HG03045 (cell line): Measurements from ENCODE around the gene NACC1.

Experiments used
- ATAC-seq: cut with Tn5 transposase; IDR thresholded peaks from one replicate; pipeline ENCODE4 v1.9.1; 2021; ENCODE audit warnings: mild to moderate bottlenecking, moderate library complexity; ENCODE audit not compliant: unreplicated experiment

NACC1 gene

GRCh38 chr19:13087795-13088537, 30.1 kb upstream of the NACC1 start:
- no peak for ATAC-seq

- no peak for ATAC-seq
These were observed 28.8 kb upstream of the NACC1 start for GRCh38 chr19:13089139-13089856.

GRCh38 chr19:13089857-13090507, 28.1 kb upstream of the NACC1 start:
- ATAC-seq, result no peak

- ATAC-seq, result no peak
These were observed 27.4 kb upstream of the NACC1 start for GRCh38 chr19:13090511-13091231.

GRCh38 chr19:13091400-13092157, 26.5 kb upstream of the NACC1 start:
- ATAC-seq, result no peak

- ATAC-seq, result no peak
These were observed 25.9 kb upstream of the NACC1 start for GRCh38 chr19:13092158-13092543.

- no peak for ATAC-seq
These were observed 25.3 kb upstream of the NACC1 start for GRCh38 chr19:13092606-13093235.

- no peak for ATAC-seq
These were observed 24.5 kb upstream of the NACC1 start for GRCh38 chr19:13093407-13094105.

GRCh38 chr19:13094106-13094504, 24.0 kb upstream of the NACC1 start:
- ATAC-seq, result no peak

- ATAC-seq, result no peak
These were observed 23.2 kb upstream of the NACC1 start for GRCh38 chr19:13094771-13095392.

GRCh38 chr19:13095393-13095784, 22.7 kb upstream of the NACC1 start:
- no peak for ATAC-seq

GRCh38 chr19:13095934-13096927, 21.8 kb upstream of the NACC1 start:
- ATAC-seq, result no peak

- no peak for ATAC-seq
These were observed 21.0 kb upstream of the NACC1 start for GRCh38 chr19:13097033-13097462.

- ATAC-seq, result no peak
These were observed 20.4 kb upstream of the NACC1 start for GRCh38 chr19:13097463-13098258.

GRCh38 chr19:13098277-13099072, 19.6 kb upstream of the NACC1 start:
- no peak for ATAC-seq
